ENCODE measurements around the gene DRAM2.
"Not testable (repeated sequence)": the region's sequence is repeated elsewhere in the genome, so short reads cannot be mapped to it uniquely, and the experiment has no call there.

DRAM2 gene

GRCh38 chr1:111141245-111142220 is 1.6 kb upstream of the DRAM2 start:
- no peak for DNase-seq

GRCh38 chr1:111140680-111140967 is 731 bp upstream of the DRAM2 start:
- DNase-seq, result no peak

- peak; percentile 56 for DNase-seq
Observed at GRCh38 chr1:111139324-111139955, 453 bp downstream of the DRAM2 start.

- DNase-seq, result no peak
Observed at GRCh38 chr1:111133866-111134265, 6.0 kb downstream of the DRAM2 start.

- no peak for DNase-seq
Observed at GRCh38 chr1:111131693-111132092, 8.2 kb downstream of the DRAM2 start.

GRCh38 chr1:111129376-111129775 is 10.5 kb downstream of the DRAM2 start:
- no peak for DNase-seq

- DNase-seq, result no peak
Observed at GRCh38 chr1:111127923-111128643, 11.8 kb downstream of the DRAM2 start.

- DNase-seq, result no peak
Observed at GRCh38 chr1:111126354-111126753, 13.5 kb downstream of the DRAM2 start.

- no peak for DNase-seq
Observed at GRCh38 chr1:111116496-111116895, 23.4 kb downstream of the DRAM2 start.

- no peak for DNase-seq
Observed at GRCh38 chr1:111110197-111110899, 29.5 kb downstream of the DRAM2 start.

- DNase-seq, result no peak
Observed at GRCh38 chr1:111104981-111105380, 34.9 kb downstream of the DRAM2 start.

- no peak for DNase-seq
Observed at GRCh38 chr1:111101854-111102642, 37.8 kb downstream of the DRAM2 start.

GRCh38 chr1:111099289-111099688 is 40.6 kb downstream of the DRAM2 start:
- no peak for DNase-seq

GRCh38 chr1:111097356-111098099 is 42.4 kb downstream of the DRAM2 start:
- DNase-seq, result no peak

- DNase-seq, result not testable (repeated sequence)
Observed at GRCh38 chr1:111095421-111095820, 44.5 kb downstream of the DRAM2 start.

GRCh38 chr1:111089638-111090037 is 50.3 kb downstream of the DRAM2 start:
- DNase-seq, result no peak

- no peak for DNase-seq
Observed at GRCh38 chr1:111085676-111086075, 54.2 kb downstream of the DRAM2 start.

- DNase-seq, result no peak
Observed at GRCh38 chr1:111084999-111085398, 54.9 kb downstream of the DRAM2 start.

GRCh38 chr1:111082421-111083203 is 57.3 kb downstream of the DRAM2 start:
- DNase-seq, result no peak

GRCh38 chr1:111079329-111079728 is 60.6 kb downstream of the DRAM2 start:
- not testable (repeated sequence) for DNase-seq

- not testable (repeated sequence) for DNase-seq
Observed at GRCh38 chr1:111077312-111077711, 62.6 kb downstream of the DRAM2 start.
